WERI-Rb-1 (cell line): ENCODE measurements around the gene TBC1D32.
"Not testable (repeated sequence)": the region's sequence is repeated elsewhere in the genome, so short reads cannot be mapped to it uniquely, and the experiment has no call there.

Experiments
- DNase-seq: peaks from one replicate; pipeline ENCODE4 v3.0.0-alpha.2; 2020
- H3K27ac ChIP-seq: fragments of 250-450 bp; sonication (Bioruptor Pico); 2 replicates; pipeline ENCODE4 v1.5.1; 2020; ENCODE audit warnings: mild to moderate bottlenecking, moderate library complexity
- H3K27me3 ChIP-seq: fragments of 250-450 bp; sonication (Bioruptor Pico); 2 replicates; pipeline ENCODE4 v1.5.1; 2021; ENCODE audit warnings: mild to moderate bottlenecking, low read depth, moderate library complexity; ENCODE audit not compliant: insufficient read depth, severe bottlenecking
- H3K36me3 ChIP-seq: fragments of 250-450 bp; sonication (Bioruptor Pico); 2 replicates; pipeline ENCODE4 v1.5.1; 2020; ENCODE audit warnings: mild to moderate bottlenecking, moderate library complexity
- H3K4me3 ChIP-seq: 2 replicates; pipeline ENCODE4 v1.5.1; 2011; ENCODE audit warnings: low read depth, mild to moderate bottlenecking, control low read depth, low read length
- H3K9me3 ChIP-seq: fragments of 250-450 bp; sonication (Bioruptor Pico); 2 replicates; pipeline ENCODE4 v1.5.1; 2021; ENCODE audit warnings: mild to moderate bottlenecking, moderate library complexity; ENCODE audit not compliant: severe bottlenecking
- TF ChIP-seq, protein P1 (sequence below): IDR thresholded peaks from 2 replicates; pipeline ENCODE4 v1.5.1; 2011; ENCODE audit warnings: low read depth, mild to moderate bottlenecking, control low read depth, inconsistent platforms, low read length

Gene TBC1D32

GRCh38 chr6:121344539-121344938, 10.3 kb upstream of the TBC1D32 start:
- Histone ChIP-seq H3K27ac (no peak overlapping the region), H3K9me3 (no peaks in the 10 kb centered on the region), H3K4me3 (no peak overlapping the region), H3K36me3 (no peaks in the 10 kb centered on the region), H3K27me3 (no peaks in the 10 kb centered on the region)
- DNase-seq = no peak
- TF ChIP-seq, protein P1, sequence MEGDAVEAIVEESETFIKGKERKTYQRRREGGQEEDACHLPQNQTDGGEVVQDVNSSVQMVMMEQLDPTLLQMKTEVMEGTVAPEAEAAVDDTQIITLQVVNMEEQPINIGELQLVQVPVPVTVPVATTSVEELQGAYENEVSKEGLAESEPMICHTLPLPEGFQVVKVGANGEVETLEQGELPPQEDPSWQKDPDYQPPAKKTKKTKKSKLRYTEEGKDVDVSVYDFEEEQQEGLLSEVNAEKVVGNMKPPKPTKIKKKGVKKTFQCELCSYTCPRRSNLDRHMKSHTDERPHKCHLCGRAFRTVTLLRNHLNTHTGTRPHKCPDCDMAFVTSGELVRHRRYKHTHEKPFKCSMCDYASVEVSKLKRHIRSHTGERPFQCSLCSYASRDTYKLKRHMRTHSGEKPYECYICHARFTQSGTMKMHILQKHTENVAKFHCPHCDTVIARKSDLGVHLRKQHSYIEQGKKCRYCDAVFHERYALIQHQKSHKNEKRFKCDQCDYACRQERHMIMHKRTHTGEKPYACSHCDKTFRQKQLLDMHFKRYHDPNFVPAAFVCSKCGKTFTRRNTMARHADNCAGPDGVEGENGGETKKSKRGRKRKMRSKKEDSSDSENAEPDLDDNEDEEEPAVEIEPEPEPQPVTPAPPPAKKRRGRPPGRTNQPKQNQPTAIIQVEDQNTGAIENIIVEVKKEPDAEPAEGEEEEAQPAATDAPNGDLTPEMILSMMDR = no peak

GRCh38 chr6:121339639-121340226, 5.5 kb upstream of the TBC1D32 start:
- TF ChIP-seq, protein P1 = no peak
- no peak overlapping the region for H3K27ac ChIP-seq
- H3K36me3 ChIP-seq = no peaks in the 10 kb centered on the region
- H3K9me3 ChIP-seq = no peaks in the 10 kb centered on the region
- H3K4me3 ChIP-seq = no peak overlapping the region
- no peaks in the 10 kb centered on the region for H3K27me3 ChIP-seq
- no peak for DNase-seq

DNA sequence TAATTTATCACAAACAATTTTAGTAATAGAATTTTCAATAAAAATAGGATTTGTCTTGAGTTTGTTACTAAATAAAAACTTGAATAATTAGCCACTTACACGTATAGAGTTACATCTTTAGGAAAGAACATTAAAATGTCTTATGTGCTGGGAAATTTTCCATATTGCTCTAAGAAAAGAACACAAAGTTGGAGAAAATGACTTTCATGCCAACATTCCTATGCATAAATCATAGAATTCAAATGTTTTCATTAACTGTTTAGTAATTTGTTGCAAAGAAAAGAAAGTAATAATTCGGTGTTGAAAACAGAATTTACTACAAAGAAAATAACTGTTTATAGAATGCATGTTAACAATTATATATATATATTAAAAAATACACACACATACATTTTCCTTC, 4.7 kb upstream of the TBC1D32 start:
- DNase-seq = no peak
- Histone ChIP-seq H3K4me3 (no peak overlapping the region), H3K36me3 (no peaks in the 10 kb centered on the region), H3K27me3 (no peaks in the 10 kb centered on the region), H3K9me3 (no peaks in the 10 kb centered on the region), H3K27ac (no peak overlapping the region)
- TF ChIP-seq, protein P1 = no peak

DNA sequence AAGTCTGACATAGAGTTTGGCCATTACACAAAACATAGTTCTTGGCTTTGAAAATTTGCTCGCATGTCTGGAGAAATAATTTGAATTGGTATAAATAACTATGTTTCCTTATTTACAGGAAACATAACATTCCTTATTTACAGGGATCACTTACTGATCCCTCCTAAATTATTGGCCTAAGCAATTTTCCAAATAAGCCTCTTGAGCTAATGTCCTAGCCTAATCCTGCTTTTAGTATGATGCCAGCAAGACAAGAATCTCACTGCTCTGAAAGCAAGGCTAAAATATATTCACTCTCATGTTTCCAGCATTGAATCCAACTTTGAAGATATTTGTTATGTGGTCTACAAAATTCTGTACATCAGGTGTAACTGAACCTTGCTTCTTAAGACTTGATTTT, 4.1 kb upstream of the TBC1D32 start:
- H3K27me3 ChIP-seq = no peaks in the 10 kb centered on the region
- no peak overlapping the region for H3K27ac ChIP-seq
- DNase-seq = no peak
- H3K9me3 ChIP-seq = no peaks in the 10 kb centered on the region
- TF ChIP-seq, protein P1 = no peak
- H3K36me3 ChIP-seq = no peaks in the 10 kb centered on the region
- H3K4me3 ChIP-seq = no peak overlapping the region

GRCh38 chr6:121335087-121336008, 1.1 kb upstream of the TBC1D32 start:
- Histone ChIP-seq H3K27ac (peak overlapping the region; percentile 81), H3K4me3 (peak overlapping the region; percentile 54), H3K27me3 (no peaks in the 10 kb centered on the region), H3K9me3 (no peaks in the 10 kb centered on the region), H3K36me3 (no peaks in the 10 kb centered on the region)
- TF ChIP-seq, protein P1 = no peak
- no peak for DNase-seq

GRCh38 chr6:121333694-121334093, 586 bp downstream of the TBC1D32 start:
- not testable (repeated sequence) for H3K36me3 ChIP-seq, DNase-seq, H3K27ac ChIP-seq, H3K9me3 ChIP-seq, H3K27me3 ChIP-seq
- H3K4me3 ChIP-seq = peak overlapping the region; percentile 54; the same call in 1 of the 2 replicates
